Spleen (tissue), 11 donors: ENCODE data around the gene LTBP1. TPM values are rescaled to one million over a fixed set of nuclear protein-coding genes. Genes with fewer than 3 reads are reported as not detected.

ENCODE experiments used
- DNase-seq: peaks from one replicate; pipeline ENCODE4 v3.0.0-alpha.2; 2020
- H3K27ac ChIP-seq, 8 donors: fragments of 200-600 bp; sonication (generic) in 7 of 8; 1 replicate in 4 of 8; 2 replicates in 4 of 8; pipeline versions ENCODE4 v1.5.0 to v1.8.0; 2016 to 2021; ENCODE audit warnings: inconsistent platforms in 4 of 8, mild to moderate bottlenecking in 4 of 8, moderate library complexity in 1 of 8
- H3K27me3 ChIP-seq, 7 donors: fragments of 200-600 bp; sonication (generic) in 6 of 7; replicated peaks in 1 of 7; 1 replicate in 4 of 7; 2 replicates in 3 of 7; pipeline versions ENCODE4 v1.5.0 to v1.8.0; 2016 to 2021; ENCODE audit warnings: inconsistent platforms in 3 of 7, mild to moderate bottlenecking in 1 of 7
- H3K36me3 ChIP-seq, 6 donors: fragments of 200-600 bp; sonication (generic) in 5 of 6; 1 replicate in 4 of 6; 2 replicates in 2 of 6; pipeline versions ENCODE4 v1.5.0 to v1.8.0; 2016 to 2021; ENCODE audit warnings: inconsistent platforms in 2 of 6
- H3K4me1 ChIP-seq, 6 donors: fragments of 200-600 bp; sonication (generic) in 5 of 6; 1 replicate in 3 of 6; 2 replicates in 3 of 6; pipeline versions ENCODE4 v1.5.0 to v1.8.0; 2016 to 2021; ENCODE audit warnings: inconsistent platforms in 3 of 6
- H3K4me3 ChIP-seq, 8 donors: fragments of 200-600 bp; sonication (generic) in 7 of 8; 1 replicate in 4 of 8; 2 replicates in 4 of 8; pipeline versions ENCODE4 v1.5.0 to v1.8.0; 2016 to 2021; ENCODE audit warnings: inconsistent platforms in 4 of 8, mild to moderate bottlenecking in 4 of 8, moderate library complexity in 2 of 8
- H3K9me3 ChIP-seq, 8 donors: fragments of 200-600 bp; sonication (generic) in 7 of 8; 1 replicate in 4 of 8; 2 replicates in 4 of 8; pipeline versions ENCODE4 v1.5.0 to v1.8.0; 2016 to 2021; ENCODE audit warnings: inconsistent platforms in 4 of 8
- POLR2A ChIP-seq, 3 donors: fragments of 450-650 bp; IDR thresholded peaks; one replicate each; pipeline ENCODE4 v1.5.1; 2017; ENCODE audit warnings: antibody characterized with exemption in 3 of 3, mild to moderate bottlenecking in 1 of 3
- POLR2AphosphoS5 ChIP-seq, 3 donors: sonication (generic); formaldehyde crosslinking; IDR thresholded peaks; one replicate each; pipeline ENCODE4 v1.5.1; 2017; ENCODE audit warnings: antibody characterized with exemption in 3 of 3
- WGBS, 5 donors: extraction: QIAGEN DNeasy Blood & Tissue Kit in 3 of 5; methylation state at CpG; one replicate each; pipeline versions ENCODE4 v1.1.5 to v1.1.7; 2013 to 2018; 5-methylcytosine and 5-hydroxymethylcytosine counted together
- intact Hi-C: fragments of 100-400 bp; cut with DNase I; formaldehyde crosslinking; loops from one replicate; pipeline ENCODE4 v1.15.0; 2023; ENCODE audit warnings: low total_unique reads
- polyA plus RNA-seq, 3 donors: library from polyadenylated mRNA; stranded (reverse); fragments of 200-250 nt; gene quantifications; one replicate each; pipeline ENCODE4 v1.2.1, GENCODE V29; 2013
- total RNA-seq, 7 donors: library from RNA; depleted of rRNA in 3 of 7; stranded (reverse); fragments of >200 nt in 3 of 7; fragmentation: NEBNext Ultra II Directional in 4 of 7; extraction: Animal tissue kit (Norgen Biotek cat#: 25700) in 4 of 7; gene quantifications; one replicate each; pipeline versions ENCODE4 v1.1.0 to v1.2.1, GENCODE V29; 2016 to 2021
- TF ChIP-seq, protein P1 (sequence below), 11 experiments: fragments of 200-600 bp in 7 of 11; fragments of 450-650 bp in 4 of 11; sonication (generic) in 4 of 11; IDR thresholded peaks in 8 of 11; conservative IDR thresholded peaks in 3 of 11; 1 replicate in 7 of 11; 2 replicates in 4 of 11; pipeline versions ENCODE4 v1.4.0 to v1.8.0; 2016 to 2021; ENCODE audit warnings: antibody characterized with exemption in 11 of 11, inconsistent platforms in 4 of 11, mild to moderate bottlenecking in 1 of 11
- donor health status: healthy with polysubstance abuse.
- donor health status: DM: no; HTN: no; CAD: no; lungs with moderate emphysema.
- donor health status: DM: no; HTN: no; CAD: no.
- donor health status: Bipolar disorder and iron deficiency.
- donor health status: healthy.
- donor health status: DM: no; HTN: no; CAD: no.
- donor health status: DM: yes; HTN: yes; CAD: no.

The LTBP1 gene
- total and polyA plus RNA-seq, 10 donors: 6.8 to 28.0 (median 13.3) TPM

- 39 to 61% (median 57%) methylated on average over 6 to 7 of the region's 7 CpGs for WGBS, 5 donors
- DNase-seq: no peak
- intact Hi-C loops: no loop called here
- no peaks in the 10 kb centered on the region for H3K27me3 ChIP-seq
- TF ChIP-seq POLR2AphosphoS5 (IDR thresholded peaks at IDR 0.05): no peak
- TF ChIP-seq POLR2A (IDR thresholded peaks at IDR 0.05): no peak
- TF ChIP-seq, protein P1, sequence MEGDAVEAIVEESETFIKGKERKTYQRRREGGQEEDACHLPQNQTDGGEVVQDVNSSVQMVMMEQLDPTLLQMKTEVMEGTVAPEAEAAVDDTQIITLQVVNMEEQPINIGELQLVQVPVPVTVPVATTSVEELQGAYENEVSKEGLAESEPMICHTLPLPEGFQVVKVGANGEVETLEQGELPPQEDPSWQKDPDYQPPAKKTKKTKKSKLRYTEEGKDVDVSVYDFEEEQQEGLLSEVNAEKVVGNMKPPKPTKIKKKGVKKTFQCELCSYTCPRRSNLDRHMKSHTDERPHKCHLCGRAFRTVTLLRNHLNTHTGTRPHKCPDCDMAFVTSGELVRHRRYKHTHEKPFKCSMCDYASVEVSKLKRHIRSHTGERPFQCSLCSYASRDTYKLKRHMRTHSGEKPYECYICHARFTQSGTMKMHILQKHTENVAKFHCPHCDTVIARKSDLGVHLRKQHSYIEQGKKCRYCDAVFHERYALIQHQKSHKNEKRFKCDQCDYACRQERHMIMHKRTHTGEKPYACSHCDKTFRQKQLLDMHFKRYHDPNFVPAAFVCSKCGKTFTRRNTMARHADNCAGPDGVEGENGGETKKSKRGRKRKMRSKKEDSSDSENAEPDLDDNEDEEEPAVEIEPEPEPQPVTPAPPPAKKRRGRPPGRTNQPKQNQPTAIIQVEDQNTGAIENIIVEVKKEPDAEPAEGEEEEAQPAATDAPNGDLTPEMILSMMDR (IDR thresholded peaks at IDR 0.05 in 8 of 11, conservative IDR thresholded peaks at IDR 0.05 in 3 of 11): no peak
- H3K4me3 ChIP-seq: no peak overlapping the region
- H3K36me3 ChIP-seq: no peaks in the 10 kb centered on the region
- H3K27ac ChIP-seq: peak overlapping the region in 3 of 8 donors; percentile 41 to 43 (median 43)
- H3K4me1 ChIP-seq: peaks cover 0 to 36% (median 26%) of the 10 kb centered on the region in 6 donors
- no peaks in the 10 kb centered on the region for H3K9me3 ChIP-seq
Measured at GRCh38 chr2:33081691-33082090, 134.9 kb downstream of the LTBP1 start.

DNA sequence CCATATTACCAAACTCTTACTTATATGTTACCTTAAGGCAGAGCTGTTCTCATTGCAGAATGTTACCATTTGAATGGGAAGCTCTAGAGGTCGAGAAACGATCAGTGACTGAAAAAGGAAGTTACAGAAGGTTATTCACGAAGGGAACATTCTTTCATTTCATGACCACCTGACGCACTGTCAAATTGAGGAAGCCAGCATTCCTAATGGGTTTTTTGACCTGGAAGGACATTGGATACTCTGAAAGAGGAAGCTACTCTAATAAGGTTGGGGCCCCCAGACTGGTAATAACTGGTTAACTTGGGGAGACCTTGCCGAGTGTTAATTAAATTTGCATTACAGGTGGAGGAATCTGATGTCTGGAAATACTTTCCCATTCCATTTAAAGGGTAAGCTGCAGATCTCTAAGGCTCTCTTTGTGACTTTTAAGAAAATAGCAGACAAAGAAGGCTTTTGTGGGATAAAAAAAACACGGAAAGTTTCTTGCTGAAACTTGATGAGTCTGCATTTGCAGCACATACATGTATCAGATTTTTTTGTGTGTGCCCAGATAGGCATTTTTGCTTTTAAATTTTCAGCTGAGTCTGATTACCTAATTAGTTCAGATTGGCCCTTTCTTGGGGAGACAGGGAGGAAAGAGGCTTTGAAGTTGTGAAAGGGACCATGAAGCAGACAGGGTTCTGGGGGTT is 137.1 kb downstream of the LTBP1 start:
- Histone ChIP-seq H3K27me3 (no peaks in the 10 kb centered on the region), H3K27ac (no peak overlapping the region), H3K9me3 (no peaks in the 10 kb centered on the region), H3K4me1 (peaks cover 0 to 30% (median 24%) of the 10 kb centered on the region in 6 donors), H3K36me3 (no peaks in the 10 kb centered on the region), H3K4me3 (no peak overlapping the region)
- WGBS, 5 donors: 31 to 37% (median 33%) methylated on average over 6 of the region's 6 CpGs
- TF ChIP-seq POLR2A (IDR thresholded peaks at IDR 0.05) (no peak), POLR2AphosphoS5 (IDR thresholded peaks at IDR 0.05) (no peak)
- TF ChIP-seq, protein P1 (IDR thresholded peaks at IDR 0.05 in 8 of 11, conservative IDR thresholded peaks at IDR 0.05 in 3 of 11): no peak
- intact Hi-C loops: no loop called here
- DNase-seq: no peak

DNA sequence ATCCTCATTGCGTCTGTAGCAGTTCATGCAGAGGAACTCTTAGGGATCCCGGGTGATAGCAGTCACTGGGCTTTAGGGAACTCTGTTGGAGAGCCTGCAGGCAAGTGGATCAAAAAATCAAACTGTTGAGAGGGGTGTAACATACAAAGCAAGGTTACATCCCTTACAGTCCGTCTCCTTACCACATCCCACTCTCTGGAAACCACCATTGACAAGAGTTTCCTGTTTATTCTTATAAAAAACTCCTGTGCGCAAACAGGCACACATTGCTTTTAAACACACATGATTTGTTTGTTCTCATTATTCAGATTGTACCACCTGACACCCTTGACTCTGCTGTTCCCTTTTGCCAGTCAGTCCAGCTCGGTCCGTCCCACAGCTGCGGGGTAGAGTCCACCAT is 137.7 kb downstream of the LTBP1 start:
- Histone ChIP-seq H3K27ac (no peak overlapping the region), H3K27me3 (no peaks in the 10 kb centered on the region), H3K36me3 (no peaks in the 10 kb centered on the region), H3K9me3 (no peaks in the 10 kb centered on the region), H3K4me3 (no peak overlapping the region), H3K4me1 (peaks cover 0 to 30% (median 24%) of the 10 kb centered on the region in 6 donors)
- TF ChIP-seq, protein P1 (IDR thresholded peaks at IDR 0.05 in 8 of 11, conservative IDR thresholded peaks at IDR 0.05 in 3 of 11): no peak
- no peak for TF ChIP-seq POLR2AphosphoS5 (IDR thresholded peaks at IDR 0.05)
- TF ChIP-seq POLR2A (IDR thresholded peaks at IDR 0.05): no peak
- intact Hi-C loops: no loop called here
- DNase-seq: no peak
- 69 to 75% (median 72%) methylated on average over 7 of the region's 7 CpGs for WGBS, 5 donors

DNA sequence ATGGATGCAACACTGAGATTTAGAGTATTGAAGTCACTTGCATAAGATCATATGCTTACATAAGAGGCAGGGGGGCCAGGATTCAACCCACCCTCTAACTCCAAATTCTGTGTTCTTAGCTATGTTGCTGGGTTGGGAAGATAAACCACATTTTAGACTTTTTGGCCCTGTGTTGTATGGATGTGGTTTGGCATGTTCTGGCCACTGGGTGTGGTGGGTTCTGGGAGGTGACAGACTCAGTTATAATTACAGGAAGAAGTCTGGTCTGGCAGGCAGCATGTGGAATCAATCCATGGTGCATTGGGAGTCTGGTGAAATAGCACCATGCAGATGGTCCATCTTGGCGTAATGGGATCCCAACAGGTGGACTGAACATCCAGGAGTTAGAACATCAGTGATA is 138.9 kb downstream of the LTBP1 start:
- H3K27ac ChIP-seq: no peak overlapping the region
- no peaks in the 10 kb centered on the region for H3K36me3 ChIP-seq
- no peaks in the 10 kb centered on the region for H3K9me3 ChIP-seq
- no peak overlapping the region for H3K4me3 ChIP-seq
- TF ChIP-seq POLR2AphosphoS5 (IDR thresholded peaks at IDR 0.05) (no peak), POLR2A (IDR thresholded peaks at IDR 0.05) (no peak)
- TF ChIP-seq, protein P1 (IDR thresholded peaks at IDR 0.05 in 8 of 11, conservative IDR thresholded peaks at IDR 0.05 in 3 of 11): no peak
- WGBS, 5 donors: 91 to 100% (median 96%) methylated on average over 1 of the region's 1 CpG
- no peaks in the 10 kb centered on the region for H3K27me3 ChIP-seq
- intact Hi-C loops: no loop called here
- peaks cover 0 to 30% (median 24%) of the 10 kb centered on the region in 6 donors for H3K4me1 ChIP-seq
- no peak for DNase-seq
